ENCODE data around the gene OGFOD1. TPM values are rescaled to one million over a fixed set of nuclear protein-coding genes. Genes with fewer than 3 reads are reported as not detected.

OGFOD1 gene
- total and polyA plus RNA-seq, 9 of the 15 experiments (the other 6 are each of a cell fraction or from before 2014, with no cell fraction given) = 60.4 to 134 (median 85.8) TPM

GRCh38 chr16:56470232-56470631 lies 18.9 kb downstream of the OGFOD1 start:
- H3K4me1 ChIP-seq (replicated peaks in 1 of 2; ENCODE audit: control insufficient read depth in 2 of 2, insufficient read depth in 2 of 2, low read length in 2 of 2) = no peaks in the 10 kb centered on the region
- no peaks in the 10 kb centered on the region for H3K9me3 ChIP-seq (replicated peaks; ENCODE audit: control insufficient read depth, insufficient read depth, low read depth, low read length)
- CTCF ChIA-PET (ENCODE audit: low intra/inter-chr PET ratio) = no interaction called here
- in situ Hi-C loops (cut with MboI) = no loop called here
- FAIRE-seq = no peak
- no peak for DNase-seq (ENCODE audit: extremely low read depth in 1 of 4, low spot score in 3 of 4)
- no peak overlapping the region for H3K4me3 ChIP-seq
- BruUV-seq (replicated peaks) = no TSS peak
- no peak overlapping the region for H3K9ac ChIP-seq (ENCODE audit: insufficient read depth in 1 of 2, low read depth in 2 of 2, low read length in 2 of 2)
- no peak overlapping the region for H3K27ac ChIP-seq (ENCODE audit: extremely low read depth, low read depth, low read length)
- no peaks in the 10 kb centered on the region for H3K79me2 ChIP-seq (ENCODE audit: control insufficient read depth, insufficient read depth, low read length)
- H3K36me3 ChIP-seq (ENCODE audit: control insufficient read depth, insufficient read depth, low read length) = peaks cover 97% of the 10 kb centered on the region
- no peak overlapping the region for H3K4me2 ChIP-seq (ENCODE audit: insufficient read depth, low read length)
- intact Hi-C loops (cut with micrococcal nuclease) = no loop called here
- no peak for TF ChIP-seq ZNF583 (CRISPR knock-in tag; IDR thresholded peaks at IDR 0.05)
- TF ChIP-seq, protein P1, sequence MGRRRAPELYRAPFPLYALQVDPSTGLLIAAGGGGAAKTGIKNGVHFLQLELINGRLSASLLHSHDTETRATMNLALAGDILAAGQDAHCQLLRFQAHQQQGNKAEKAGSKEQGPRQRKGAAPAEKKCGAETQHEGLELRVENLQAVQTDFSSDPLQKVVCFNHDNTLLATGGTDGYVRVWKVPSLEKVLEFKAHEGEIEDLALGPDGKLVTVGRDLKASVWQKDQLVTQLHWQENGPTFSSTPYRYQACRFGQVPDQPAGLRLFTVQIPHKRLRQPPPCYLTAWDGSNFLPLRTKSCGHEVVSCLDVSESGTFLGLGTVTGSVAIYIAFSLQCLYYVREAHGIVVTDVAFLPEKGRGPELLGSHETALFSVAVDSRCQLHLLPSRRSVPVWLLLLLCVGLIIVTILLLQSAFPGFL (CRISPR knock-in tag; IDR thresholded peaks at IDR 0.05) = no peak
- TF ChIP-seq SAFB (IDR thresholded peaks at IDR 0.05; ENCODE audit: borderline replicate concordance, low read depth, low read length) = no peak
- no peak for TF ChIP-seq ESRRB (CRISPR knock-in tag; IDR thresholded peaks at IDR 0.05; ENCODE audit: borderline replicate concordance)
- TF ChIP-seq RBM39 (optimal IDR thresholded peaks at IDR 0.05; ENCODE audit: low read depth, low read length) = no peak
- TF ChIP-seq TSC22D4 (tag; IDR thresholded peaks at IDR 0.05) = no peak
- TF ChIP-seq ADNP (tag; IDR thresholded peaks at IDR 0.05) = no peak
- no peak for TF ChIP-seq CBX1 (IDR thresholded peaks at IDR 0.05; ENCODE audit: low read depth)
- no peak overlapping the region for H2AFZ ChIP-seq (ENCODE audit: low read depth, low read length)
- H4K20me1 ChIP-seq (replicated peaks; ENCODE audit: control insufficient read depth, insufficient read depth, low read length) = no peaks in the 10 kb centered on the region
- POLR2A ChIA-PET = interaction anchor here (0.8 to 2.0 kb wide), 5 partner anchors 9 to 132 kb away, joined by 3 to 7 read pairs (median 3); no protein-coding TSS in a partner anchor
- ATAC-seq = no peak
- WGBS (ENCODE audit: insufficient coverage, low coverage, missing lambda C conversion rate) = 68% methylated on average over 3 of the region's 3 CpGs
- no peaks in the 10 kb centered on the region for H3K27me3 ChIP-seq (ENCODE audit: control insufficient read depth in 2 of 2, insufficient read depth in 2 of 2, low read length in 2 of 2)
- no peaks in the 10 kb centered on the region for H3K9me1 ChIP-seq (ENCODE audit: control insufficient read depth, insufficient read depth, low read length)
